Fibroblast of lung (primary cell): ENCODE results near the gene DBX2. TPM values are rescaled to one million over a fixed set of nuclear protein-coding genes. Genes with fewer than 3 reads are reported as not detected.
"Not testable (repeated sequence)": the region's sequence is repeated elsewhere in the genome, so short reads cannot be mapped to it uniquely, and the experiment has no call there.

Experiments
- DNase-seq, 2 donors: peaks; one replicate each; pipeline versions ENCODE4 v3.0.0 to v3.0.0-alpha.2; 2010; ENCODE audit warnings: low read depth in 2 of 2
- H2AFZ ChIP-seq: 2 replicates; pipeline ENCODE4 v1.5.1; 2012; ENCODE audit warnings: low read length, control low read depth, inconsistent platforms
- H3K27ac ChIP-seq: 2 replicates; pipeline ENCODE4 v1.5.1; 2011; ENCODE audit warnings: low read length, control low read depth; ENCODE audit not compliant: insufficient read depth
- H3K27me3 ChIP-seq: 2 replicates; pipeline ENCODE4 v1.5.1; 2011; ENCODE audit warnings: mild to moderate bottlenecking, low read length; ENCODE audit not compliant: control insufficient read depth, insufficient read depth
- H3K36me3 ChIP-seq: 2 replicates; pipeline ENCODE4 v1.5.1; 2011; ENCODE audit warnings: low read length; ENCODE audit not compliant: control insufficient read depth, insufficient read depth
- H3K4me1 ChIP-seq: 2 replicates; pipeline ENCODE4 v1.5.1; 2011; ENCODE audit warnings: low read length; ENCODE audit not compliant: control insufficient read depth, insufficient read depth; ENCODE audit errors: extremely low read depth
- H3K4me2 ChIP-seq: 2 replicates; pipeline ENCODE4 v1.5.1; 2011; ENCODE audit warnings: low read length, control low read depth; ENCODE audit not compliant: insufficient read depth; ENCODE audit errors: extremely low read depth
- H3K4me3 ChIP-seq, 4 experiments: fragments of 200-600 bp in 1 of 4; sonication (generic) in 1 of 4; replicated peaks in 1 of 4; 2 replicates each; pipeline ENCODE4 v1.5.1; 2011 to 2016; ENCODE audit warnings: low read length in 4 of 4, low read depth in 3 of 4, mild to moderate bottlenecking in 3 of 4, control low read depth in 2 of 4, inconsistent platforms in 1 of 4, mixed read lengths in 1 of 4; ENCODE audit not compliant: insufficient read depth in 1 of 4; ENCODE audit errors: control extremely low read depth in 1 of 4
- H3K79me2 ChIP-seq: 2 replicates; pipeline ENCODE4 v1.5.1; 2012; ENCODE audit warnings: mild to moderate bottlenecking, low read length, inconsistent platforms; ENCODE audit not compliant: control insufficient read depth, insufficient read depth
- H3K9ac ChIP-seq: 2 replicates; pipeline ENCODE4 v1.5.1; 2011; ENCODE audit warnings: mild to moderate bottlenecking, low read length, control low read depth; ENCODE audit not compliant: insufficient read depth
- H3K9me3 ChIP-seq: 2 replicates; pipeline ENCODE4 v1.5.1; 2012; ENCODE audit warnings: low read depth, low read length; ENCODE audit not compliant: control insufficient read depth, insufficient read depth
- H4K20me1 ChIP-seq: 2 replicates; pipeline ENCODE4 v1.5.1; 2011; ENCODE audit warnings: low read length; ENCODE audit not compliant: control insufficient read depth, insufficient read depth; ENCODE audit errors: extremely low read depth
- CTCF ChIP-seq, 2 donors: IDR thresholded peaks in 1 of 2; conservative IDR thresholded peaks in 1 of 2; 1 replicate in 1 of 2; 2 replicates in 1 of 2; pipeline ENCODE4 v1.5.1; 2011 to 2012; ENCODE audit warnings: low read length in 2 of 2, control low read depth in 1 of 2, inconsistent platforms in 1 of 2, low read depth in 1 of 2, mild to moderate bottlenecking in 1 of 2
- EZH2 ChIP-seq: IDR thresholded peaks from 2 replicates; pipeline ENCODE4 v1.5.1; 2012; ENCODE audit warnings: low read length, control low read depth, mild to moderate bottlenecking; ENCODE audit errors: missing control alignments
- polyA plus RNA-seq, 2 donors: library from polyadenylated mRNA; depleted of rRNA in 1 of 2; stranded (reverse) in 1 of 2; unstranded in 1 of 2; fragments of >200 nt; gene quantifications; 2 replicates each; pipeline ENCODE4 v1.2.1, GENCODE V29; 2011 to 2012; ENCODE audit warnings: missing spikeins in 1 of 2
- total RNA-seq: library from RNA; depleted of rRNA; stranded (reverse); fragments of >200 nt; gene quantifications from 2 replicates; pipeline ENCODE4 v1.2.1, GENCODE V29; 2014

Gene DBX2
- total and polyA plus RNA-seq, 2 donors (not counting 1 experiment from before 2014, with no cell fraction given), result not detected

- Histone ChIP-seq H4K20me1 (no peaks in the 10 kb centered on the region), H3K4me1 (no peaks in the 10 kb centered on the region), H3K27me3 (no peaks in the 10 kb centered on the region), H3K4me2 (no peak overlapping the region), H3K27ac (no peak overlapping the region), H3K9me3 (no peaks in the 10 kb centered on the region), H3K79me2 (no peaks in the 10 kb centered on the region), H3K4me3 (no peak overlapping the region), H3K36me3 (no peaks in the 10 kb centered on the region), H3K9ac (no peak overlapping the region), H2AFZ (no peak overlapping the region)
- no peak for TF ChIP-seq EZH2
- DNase-seq, result no peak
These were observed 42.7 kb downstream of the DBX2 start for GRCh38 chr12:45008211-45008610.

- Histone ChIP-seq H3K9ac (no peak overlapping the region), H3K36me3 (no peaks in the 10 kb centered on the region), H3K27ac (no peak overlapping the region), H3K4me3 (no peak overlapping the region), H2AFZ (no peak overlapping the region), H3K27me3 (no peaks in the 10 kb centered on the region), H3K9me3 (no peaks in the 10 kb centered on the region), H3K4me1 (no peaks in the 10 kb centered on the region), H3K79me2 (no peaks in the 10 kb centered on the region), H3K4me2 (no peak overlapping the region), H4K20me1 (no peaks in the 10 kb centered on the region)
- no peak for DNase-seq
- TF ChIP-seq CTCF (conservative IDR thresholded peaks at IDR 0.05 in 1 of 2, IDR thresholded peaks at IDR 0.05 in 1 of 2; ENCODE audit: low read depth in 1 of 2, low read length in 2 of 2) (no peak), EZH2 (no peak)
These were observed 51.5 kb downstream of the DBX2 start for GRCh38 chr12:44999355-44999754.

GRCh38 chr12:44993161-44993560 is 57.7 kb downstream of the DBX2 start:
- Histone ChIP-seq H3K79me2 (no peaks in the 10 kb centered on the region), H3K27ac (no peak overlapping the region), H3K27me3 (no peaks in the 10 kb centered on the region), H3K4me1 (no peaks in the 10 kb centered on the region), H3K9me3 (no peaks in the 10 kb centered on the region), H4K20me1 (no peaks in the 10 kb centered on the region), H3K4me2 (no peak overlapping the region), H3K36me3 (no peaks in the 10 kb centered on the region), H3K4me3 (no peak overlapping the region), H3K9ac (no peak overlapping the region), H2AFZ (no peak overlapping the region)
- TF ChIP-seq EZH2, result no peak
- no peak for TF ChIP-seq CTCF (conservative IDR thresholded peaks at IDR 0.05 in 1 of 2, IDR thresholded peaks at IDR 0.05 in 1 of 2; ENCODE audit: low read depth in 1 of 2, low read length in 2 of 2)
- DNase-seq, result no peak

- not testable (repeated sequence) for H3K27me3 ChIP-seq, H3K79me2 ChIP-seq
These were observed 66.0 kb downstream of the DBX2 start for GRCh38 chr12:44984863-44985262.

More at GRCh38 chr12:44984863-44985262, 66.0 kb downstream of the DBX2 start:
- H3K4me3 ChIP-seq, H3K9me3 ChIP-seq, H3K27ac ChIP-seq, H4K20me1 ChIP-seq, H3K4me1 ChIP-seq, DNase-seq, H3K36me3 ChIP-seq, H2AFZ ChIP-seq, H3K4me2 ChIP-seq, H3K9ac ChIP-seq: not testable (repeated sequence)
